Natural killer cell treated with Interleukin-12 subunit alpha and Interleukin-12 subunit beta and Interleukin-15 and Interleukin-18, amount 100 ng/mL, for 72 hours (primary cell): ENCODE data around the gene GAS6. TPM values are rescaled to one million over a fixed set of nuclear protein-coding genes. Genes with fewer than 3 reads are reported as not detected.

Experiments used
- ATAC-seq, 2 donors: fragments of 150-1000 bp; cut with Tn5 transposase in 1 of 2; sonication (Bioruptor Pico), chemical (Tn5 transposase) in 1 of 2; 2 replicates each; pipeline ENCODE4 v1.10.0; 2021
- DNase-seq: peaks from one replicate; pipeline ENCODE4 v3.0.0; 2022; ENCODE audit warnings: low spot score
- H3K27ac Mint-ChIP-seq, 2 donors: 1 replicate in 1 of 2; 2 replicates in 1 of 2; pipeline ENCODE4 v1.8.0; 2022; ENCODE audit warnings: mixed read lengths in 2 of 2, mild to moderate bottlenecking in 1 of 2, moderate library complexity in 1 of 2
- H3K27me3 Mint-ChIP-seq, 2 donors: 1 replicate in 1 of 2; 2 replicates in 1 of 2; pipeline ENCODE4 v1.8.0; 2022; ENCODE audit warnings: mixed read lengths in 2 of 2
- H3K36me3 Mint-ChIP-seq: one replicate; pipeline ENCODE4 v1.8.0; 2022; ENCODE audit warnings: mixed read lengths
- H3K4me1 Mint-ChIP-seq, 2 donors: 1 replicate in 1 of 2; 2 replicates in 1 of 2; pipeline ENCODE4 v1.8.0; 2022; ENCODE audit warnings: low read depth in 2 of 2, mixed read lengths in 2 of 2, mild to moderate bottlenecking in 1 of 2
- H3K4me3 Mint-ChIP-seq: one replicate; pipeline ENCODE4 v1.8.0; 2022; ENCODE audit warnings: mixed read lengths
- H3K9me3 Mint-ChIP-seq: 2 replicates; pipeline ENCODE4 v1.8.0; 2022; ENCODE audit warnings: mixed read lengths
- total RNA-seq, 2 donors: library from RNA; stranded (reverse); gene quantifications; one replicate each; pipeline ENCODE4 v1.2.3, GENCODE V29; 2022

The GAS6 gene
- total RNA-seq, 2 donors from 2014 or later, result 0.45 TPM; not detected in 1

DNA sequence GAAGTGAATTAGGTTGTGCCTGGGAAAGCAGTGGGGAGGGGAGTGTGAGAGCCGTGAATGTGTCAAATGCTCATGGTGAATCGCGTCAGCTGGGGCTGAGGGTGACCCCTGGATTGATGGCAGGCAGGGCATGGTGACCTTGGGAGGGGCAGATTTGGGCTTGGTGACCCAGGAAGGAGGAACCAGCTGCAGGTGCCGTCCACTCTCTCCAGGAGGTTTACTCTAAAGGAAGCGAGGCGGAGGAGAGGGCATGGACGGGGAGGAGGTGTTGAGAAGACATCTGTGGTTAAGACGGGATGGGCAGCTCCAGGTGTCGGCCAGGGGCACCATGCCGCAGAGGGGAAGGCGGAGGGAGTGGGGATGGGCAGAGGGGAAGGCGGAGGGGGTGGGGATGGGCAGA lies 76.2 kb downstream of the GAS6 start:
- no peak overlapping the region for H3K4me3 Mint-ChIP-seq
- no peaks in the 10 kb centered on the region for H3K36me3 Mint-ChIP-seq
- H3K27me3 Mint-ChIP-seq, result peaks cover 15 to 24% of the 10 kb centered on the region in 2 donors
- no peak overlapping the region for H3K27ac Mint-ChIP-seq
- peaks cover 0 to 4% of the 10 kb centered on the region in 2 donors for H3K4me1 Mint-ChIP-seq
- DNase-seq (no peak), ATAC-seq (no peak)
- no peaks in the 10 kb centered on the region for H3K9me3 Mint-ChIP-seq

DNA sequence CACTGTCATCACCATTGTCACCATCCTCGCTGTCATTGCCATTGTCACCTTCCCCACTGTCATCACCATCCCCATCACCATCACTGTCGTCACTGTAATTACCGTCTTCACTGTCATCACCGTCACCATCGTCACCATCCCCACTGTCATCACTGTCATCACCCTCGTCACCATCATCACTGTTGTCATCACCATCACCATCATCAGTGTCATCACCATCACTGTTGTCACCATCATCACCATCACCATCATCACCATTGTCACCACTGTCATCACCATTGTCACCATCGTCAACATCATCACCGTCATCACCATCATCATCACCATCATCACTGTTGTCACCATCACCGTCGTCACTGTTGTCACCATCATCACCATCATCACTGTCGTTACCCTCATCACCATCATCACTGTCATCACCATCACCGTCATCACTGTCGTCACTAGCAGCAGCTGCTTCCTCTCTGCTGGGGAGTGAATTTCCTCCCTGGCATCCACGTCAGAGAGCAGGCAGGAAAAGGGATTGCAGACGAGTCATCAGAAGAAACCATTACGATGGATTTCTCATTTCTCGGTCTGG lies 77.5 kb downstream of the GAS6 start:
- DNase-seq (no peak), ATAC-seq (no peak)
- Mint-ChIP-seq H3K27me3 (peaks cover 15 to 24% of the 10 kb centered on the region in 2 donors), H3K9me3 (no peaks in the 10 kb centered on the region), H3K27ac (no peak overlapping the region), H3K4me3 (no peak overlapping the region), H3K4me1 (peaks cover 0 to 4% of the 10 kb centered on the region in 2 donors), H3K36me3 (no peaks in the 10 kb centered on the region)

DNA sequence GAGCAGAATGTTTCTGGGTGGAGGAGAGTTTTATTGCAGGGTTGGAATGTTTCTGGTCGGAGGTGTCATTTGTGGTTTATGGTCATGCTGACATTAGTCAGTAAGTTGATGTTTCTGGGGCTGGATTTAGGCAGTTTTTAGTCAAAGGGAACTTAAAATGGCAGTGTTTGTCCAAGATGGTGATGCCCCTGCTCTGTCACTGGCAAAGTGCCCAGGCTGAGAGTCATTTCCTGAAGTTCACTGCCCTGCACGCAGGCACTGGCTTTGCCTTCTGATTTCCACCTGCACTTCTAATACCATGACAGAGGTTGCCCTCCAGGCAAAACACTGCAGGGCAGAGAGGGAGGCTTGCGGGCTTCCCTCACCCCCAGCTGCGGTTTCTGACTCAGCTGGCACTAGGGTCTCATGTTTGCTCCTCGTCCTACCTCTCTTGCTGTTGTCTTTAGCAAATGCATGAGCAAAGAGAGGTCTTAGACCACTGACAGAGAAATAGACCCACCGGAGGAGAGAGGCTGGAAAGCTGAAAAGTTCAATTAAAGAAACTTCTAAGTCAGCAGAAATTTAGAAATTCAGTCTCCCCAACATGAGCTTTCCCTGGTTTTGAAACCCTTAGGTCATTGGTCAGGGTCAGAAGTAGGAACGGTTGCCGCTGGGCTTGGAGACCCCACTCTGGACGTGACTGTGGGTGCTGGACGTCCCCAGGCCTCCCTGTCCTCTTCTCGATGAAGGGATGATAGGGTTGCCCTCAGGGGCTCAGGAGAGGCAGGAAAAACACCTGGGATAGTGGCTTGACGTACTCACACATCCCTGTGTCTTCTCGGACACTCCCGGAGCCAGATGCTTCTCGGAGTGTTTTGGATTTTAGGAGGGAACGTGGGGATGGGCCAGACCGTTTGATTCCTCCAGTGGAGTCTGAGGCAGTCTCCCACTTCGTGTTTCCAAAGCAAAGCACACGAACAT lies 78.5 kb downstream of the GAS6 start:
- no peak overlapping the region for H3K4me3 Mint-ChIP-seq
- H3K27ac Mint-ChIP-seq, result no peak overlapping the region
- H3K36me3 Mint-ChIP-seq, result no peaks in the 10 kb centered on the region
- DNase-seq, result no peak
- peaks cover 0 to 4% of the 10 kb centered on the region in 2 donors for H3K4me1 Mint-ChIP-seq
- peaks cover 17 to 24% of the 10 kb centered on the region in 2 donors for H3K27me3 Mint-ChIP-seq
- H3K9me3 Mint-ChIP-seq, result no peaks in the 10 kb centered on the region
- ATAC-seq, result peak in 1 of 2 donors; percentile 63

DNA sequence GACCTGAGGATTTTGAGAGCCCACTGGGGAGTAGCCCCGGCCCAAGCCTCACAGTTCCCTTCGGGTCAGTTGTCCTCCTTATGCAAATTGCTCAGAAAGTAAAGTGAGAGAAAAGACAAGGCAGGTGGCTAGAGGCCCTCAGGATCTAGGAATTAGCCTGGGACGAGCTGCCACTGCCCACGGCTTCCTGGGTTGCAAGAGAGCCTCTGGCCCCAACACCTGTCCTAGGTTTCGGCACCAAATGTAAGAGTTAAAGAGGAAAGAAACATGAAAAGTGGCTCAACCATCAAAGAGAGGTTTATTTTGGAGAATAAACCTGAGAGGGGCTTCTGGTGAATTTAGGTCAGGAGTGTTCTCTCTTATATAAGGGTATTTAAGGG lies 79.2 kb downstream of the GAS6 start:
- Mint-ChIP-seq H3K36me3 (no peaks in the 10 kb centered on the region), H3K27ac (no peak overlapping the region), H3K4me3 (no peak overlapping the region), H3K27me3 (peaks cover 17 to 25% of the 10 kb centered on the region in 2 donors), H3K4me1 (peaks cover 0 to 4% of the 10 kb centered on the region in 2 donors), H3K9me3 (no peaks in the 10 kb centered on the region)
- ATAC-seq, result no peak
- no peak for DNase-seq

DNA sequence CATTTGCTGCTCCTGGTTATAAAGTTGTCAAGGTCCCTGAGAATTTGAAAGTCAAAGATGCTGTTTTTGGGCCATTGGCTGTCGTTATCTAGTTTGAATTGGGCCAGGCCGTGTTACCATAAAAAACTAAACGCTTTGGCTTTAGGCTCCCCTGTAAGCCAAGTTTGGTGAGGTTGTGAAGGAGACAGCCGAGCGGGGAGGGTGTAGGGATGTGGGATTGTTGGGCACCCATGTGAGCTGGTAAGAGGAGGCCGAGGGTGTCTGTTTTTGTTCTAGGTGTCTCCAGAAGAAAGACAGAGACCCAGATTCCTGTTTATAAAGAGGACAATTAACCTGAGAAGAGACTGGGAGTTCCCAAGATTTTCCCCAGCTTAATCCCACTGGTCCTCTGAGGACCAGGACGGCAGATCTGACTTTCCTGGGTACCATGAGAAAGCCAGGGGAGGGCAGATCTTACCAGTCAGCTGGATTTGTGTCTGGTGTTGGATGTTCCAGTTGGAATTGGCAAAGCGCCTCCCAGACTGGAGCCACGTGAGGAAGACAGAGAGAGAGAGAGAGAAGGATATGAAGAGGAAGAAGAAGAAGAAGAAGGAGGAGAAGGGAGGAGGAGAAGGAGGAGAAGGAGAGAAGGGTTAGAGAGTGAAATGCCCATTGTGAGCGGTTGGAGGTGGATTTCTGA lies 79.8 kb downstream of the GAS6 start:
- no peak for ATAC-seq
- Mint-ChIP-seq H3K27ac (no peak overlapping the region), H3K36me3 (no peaks in the 10 kb centered on the region), H3K27me3 (peaks cover 21 to 27% of the 10 kb centered on the region in 2 donors), H3K9me3 (no peaks in the 10 kb centered on the region), H3K4me3 (no peak overlapping the region), H3K4me1 (peaks cover 0 to 4% of the 10 kb centered on the region in 2 donors)
- DNase-seq, result no peak

DNA sequence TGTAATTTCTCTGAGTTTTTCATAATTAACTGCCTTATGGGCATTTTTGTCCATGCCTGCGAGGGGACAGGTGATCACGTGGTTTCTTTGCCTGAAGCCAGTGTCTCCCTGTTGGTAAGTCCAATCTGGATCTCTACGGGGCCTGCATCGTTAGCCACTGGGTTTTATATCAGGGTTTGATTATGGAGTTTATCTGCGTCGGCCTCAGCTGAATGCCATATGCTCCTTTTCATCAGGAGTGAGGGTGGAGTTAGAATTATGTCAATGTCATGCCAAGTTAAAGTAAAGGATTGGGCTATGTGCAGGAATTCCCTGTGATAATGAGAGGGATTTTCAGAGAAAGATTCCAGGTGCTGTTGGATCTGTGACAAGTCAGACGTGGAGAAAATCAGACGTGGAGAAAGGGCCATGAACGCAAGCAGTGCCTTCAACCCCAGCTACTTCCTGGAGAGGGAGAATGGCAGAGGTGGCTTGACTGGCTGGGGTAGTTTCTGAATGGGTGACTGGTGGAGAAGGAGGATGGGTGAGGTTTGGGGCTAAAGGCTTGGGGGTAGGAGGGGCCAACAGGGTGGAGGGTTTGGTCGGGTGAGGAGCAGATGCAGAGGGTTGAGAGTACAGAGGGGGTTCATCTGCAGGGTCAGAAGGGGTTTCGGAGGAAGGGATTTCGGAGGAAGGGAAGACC lies 80.5 kb downstream of the GAS6 start:
- no peak for DNase-seq
- no peak overlapping the region for H3K27ac Mint-ChIP-seq
- peaks cover 0 to 4% of the 10 kb centered on the region in 2 donors for H3K4me1 Mint-ChIP-seq
- H3K9me3 Mint-ChIP-seq, result no peaks in the 10 kb centered on the region
- no peak overlapping the region for H3K4me3 Mint-ChIP-seq
- no peak for ATAC-seq
- peaks cover 27 to 32% of the 10 kb centered on the region in 2 donors for H3K27me3 Mint-ChIP-seq
- H3K36me3 Mint-ChIP-seq, result no peaks in the 10 kb centered on the region

DNA sequence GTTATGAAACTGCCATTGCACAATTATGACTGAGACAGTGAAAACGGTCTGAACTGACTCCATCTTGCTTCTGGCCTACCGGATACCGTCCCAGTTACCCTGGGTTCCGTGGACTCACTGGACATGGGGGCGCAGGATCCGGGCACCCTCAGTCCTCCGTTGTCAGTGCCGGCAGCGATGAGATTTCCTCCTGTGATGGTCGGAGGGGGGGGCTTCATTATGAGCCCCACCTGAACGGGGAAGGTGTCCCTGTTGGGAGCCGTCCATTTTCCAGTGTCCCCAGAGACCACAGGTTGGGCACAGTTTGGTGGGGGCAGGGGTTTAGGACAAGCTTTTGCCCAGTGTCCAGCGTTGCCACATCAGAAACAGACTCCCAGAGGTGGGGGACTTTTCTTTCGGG lies 81.4 kb downstream of the GAS6 start:
- H3K27me3 Mint-ChIP-seq, result peaks cover 27 to 32% of the 10 kb centered on the region in 2 donors
- H3K9me3 Mint-ChIP-seq, result no peaks in the 10 kb centered on the region
- H3K4me1 Mint-ChIP-seq, result peaks cover 0 to 4% of the 10 kb centered on the region in 2 donors
- no peaks in the 10 kb centered on the region for H3K36me3 Mint-ChIP-seq
- no peak for DNase-seq
- no peak for ATAC-seq
- H3K4me3 Mint-ChIP-seq, result no peak overlapping the region
- no peak overlapping the region for H3K27ac Mint-ChIP-seq

DNA sequence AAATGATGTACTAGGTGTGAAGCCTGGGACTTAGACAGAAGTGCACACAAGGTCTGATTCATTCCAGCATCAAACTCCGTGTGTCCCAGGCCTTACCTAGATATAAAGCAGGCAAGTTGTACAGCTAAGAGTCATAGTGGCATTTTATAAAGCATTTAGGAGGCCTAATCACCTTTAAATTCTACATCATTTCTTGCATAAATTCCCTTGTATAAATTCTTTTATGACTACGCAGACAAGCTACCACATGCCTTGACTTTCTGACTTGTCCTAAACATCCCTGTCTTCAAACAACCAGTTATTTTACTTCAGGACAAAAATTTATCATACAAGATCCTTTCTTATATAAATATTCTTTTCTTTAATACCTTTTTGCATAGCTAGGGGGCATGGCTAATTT lies 82.3 kb downstream of the GAS6 start:
- no peak overlapping the region for H3K4me3 Mint-ChIP-seq
- no peak for ATAC-seq
- no peak for DNase-seq
- peaks cover 0 to 4% of the 10 kb centered on the region in 2 donors for H3K4me1 Mint-ChIP-seq
- H3K36me3 Mint-ChIP-seq, result no peaks in the 10 kb centered on the region
- no peaks in the 10 kb centered on the region for H3K9me3 Mint-ChIP-seq
- H3K27ac Mint-ChIP-seq, result no peak overlapping the region
- peaks cover 30 to 32% of the 10 kb centered on the region in 2 donors for H3K27me3 Mint-ChIP-seq

DNA sequence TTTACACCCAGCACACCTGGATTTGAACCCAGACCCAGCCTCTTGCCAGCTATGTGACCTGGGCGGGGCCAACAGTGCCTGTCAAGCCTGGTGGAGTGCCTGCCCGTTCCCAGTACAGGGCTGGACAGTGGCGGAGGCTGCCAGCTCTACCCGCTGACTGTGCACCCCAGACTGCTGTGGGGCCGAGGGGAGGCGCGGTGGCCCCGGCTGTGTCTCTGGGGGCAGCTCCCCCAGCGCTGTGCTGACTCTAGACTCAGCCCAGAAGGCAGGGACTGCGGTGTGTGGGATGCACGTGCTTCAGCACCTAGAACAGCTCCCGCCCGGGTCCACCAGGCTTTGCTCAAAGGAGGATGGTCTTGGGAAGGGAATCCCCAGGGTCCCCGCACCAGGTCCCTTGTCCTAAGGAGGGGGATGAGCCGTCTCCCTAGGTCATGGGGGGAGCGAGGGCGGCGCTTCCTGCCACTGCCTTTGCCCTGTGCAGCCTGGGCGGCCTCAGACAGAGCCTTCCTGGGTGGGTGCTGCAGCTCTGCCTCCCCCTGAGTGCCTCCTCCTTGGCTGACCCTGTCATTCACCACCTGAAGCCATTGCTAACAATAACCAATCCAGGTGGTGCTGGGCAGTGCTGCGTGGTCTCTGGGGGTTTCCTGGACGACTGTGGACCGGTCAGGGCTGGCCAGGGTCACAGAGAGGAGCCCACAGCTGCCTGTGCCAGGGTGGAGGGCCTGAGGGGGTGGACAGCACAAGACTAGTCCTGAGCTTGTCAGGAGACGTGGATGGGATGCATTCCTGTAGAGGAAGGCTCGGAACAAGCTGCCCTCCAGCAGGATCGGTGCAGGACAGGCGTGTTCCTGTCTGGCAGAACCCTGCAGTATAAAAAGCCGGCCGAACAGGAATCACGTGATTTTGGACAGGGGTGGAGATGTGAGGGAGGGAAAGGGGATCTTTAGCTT lies 86.3 kb downstream of the GAS6 start:
- H3K27ac Mint-ChIP-seq, result no peak overlapping the region
- peaks cover 13 to 15% of the 10 kb centered on the region in 2 donors for H3K27me3 Mint-ChIP-seq
- H3K9me3 Mint-ChIP-seq, result peaks cover 2% of the 10 kb centered on the region
- no peaks in the 10 kb centered on the region for H3K36me3 Mint-ChIP-seq
- DNase-seq (no peak), ATAC-seq (peak in 1 of 2 donors; percentile 19)
- no peak overlapping the region for H3K4me3 Mint-ChIP-seq
- H3K4me1 Mint-ChIP-seq, result peaks cover 0 to 3% of the 10 kb centered on the region in 2 donors

DNA sequence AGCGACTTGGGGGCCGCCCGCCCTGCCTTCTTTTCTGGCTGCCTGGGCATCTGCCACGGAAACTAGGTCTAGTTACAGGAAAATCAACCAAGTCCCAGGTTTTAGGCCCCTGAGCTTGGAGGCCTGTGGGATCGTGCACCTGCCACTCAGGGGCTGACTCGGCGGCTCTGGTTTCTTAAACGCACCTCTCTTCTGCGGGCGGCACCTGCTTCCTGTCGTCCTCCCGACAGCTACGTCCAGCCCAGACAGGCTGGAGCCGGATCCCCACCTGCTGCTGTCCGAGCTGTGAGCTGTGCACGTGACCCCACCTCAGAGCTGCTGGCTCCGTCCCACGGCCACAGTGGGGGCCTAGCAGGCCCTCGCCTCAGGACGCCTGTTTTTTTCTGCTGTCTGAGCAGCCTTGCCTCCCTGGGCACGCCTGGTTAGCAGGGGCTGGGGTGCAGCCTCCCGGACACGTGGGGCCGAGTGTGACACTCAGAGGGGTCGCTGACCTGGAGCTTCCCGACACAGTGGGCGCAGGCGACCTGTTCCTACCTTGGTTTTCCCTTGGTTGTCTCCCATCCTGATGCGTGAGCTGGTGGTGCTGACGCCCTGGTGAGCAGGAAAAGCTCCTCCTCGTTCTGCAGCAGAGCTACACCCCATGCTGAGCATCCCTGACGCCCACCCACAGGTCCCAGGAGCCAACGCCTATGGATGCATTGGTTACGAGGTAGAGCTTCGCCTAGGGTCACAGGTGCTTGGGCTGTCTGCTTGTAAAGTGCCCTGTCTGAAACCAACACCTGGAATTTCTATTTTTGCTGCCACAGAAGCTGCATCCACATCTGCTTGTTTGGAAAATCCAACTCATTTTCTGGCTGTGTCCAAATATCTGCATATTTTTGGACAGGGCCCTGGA lies 87.4 kb downstream of the GAS6 start:
- ATAC-seq (no peak), DNase-seq (no peak)
- Mint-ChIP-seq H3K27ac (no peak overlapping the region), H3K27me3 (peaks cover 13 to 15% of the 10 kb centered on the region in 2 donors), H3K4me1 (peaks cover 7 to 10% of the 10 kb centered on the region in 2 donors), H3K36me3 (no peaks in the 10 kb centered on the region), H3K4me3 (no peak overlapping the region), H3K9me3 (peaks cover 5% of the 10 kb centered on the region)

DNA sequence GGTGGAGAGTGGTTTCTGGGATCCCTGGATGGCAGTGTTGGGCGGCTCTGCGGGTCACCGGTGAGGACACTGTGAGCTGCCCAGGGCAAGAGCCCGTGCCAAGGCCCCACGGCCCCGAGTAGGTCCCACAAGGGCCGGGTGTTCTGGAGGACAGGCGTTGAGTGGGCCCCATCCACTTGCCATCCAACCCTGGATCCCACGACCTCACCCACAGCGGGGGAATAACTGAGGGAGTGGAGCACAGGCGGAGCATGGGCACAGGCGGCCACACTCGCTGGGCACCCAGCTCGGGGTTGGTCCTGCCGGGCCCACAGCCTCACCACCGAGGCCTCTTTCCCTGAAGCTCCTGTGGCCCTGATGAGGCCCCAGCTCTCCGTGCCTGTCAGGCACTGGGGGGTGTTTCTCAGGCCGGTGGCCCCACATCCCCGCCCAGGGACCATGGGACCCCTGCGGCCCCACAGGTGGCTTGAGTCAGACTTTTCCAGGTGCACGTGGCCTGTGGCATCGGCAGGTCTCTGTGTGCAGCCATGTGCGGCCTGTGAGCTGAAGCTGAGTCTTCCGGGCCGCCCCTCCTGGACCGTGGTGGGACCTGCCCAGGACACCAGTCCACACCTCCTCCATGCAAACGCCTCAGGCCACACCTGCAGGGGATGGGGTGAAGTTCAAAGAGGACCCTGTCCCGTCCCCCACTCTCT lies 88.3 kb downstream of the GAS6 start:
- Mint-ChIP-seq H3K4me1 (peaks cover 7 to 10% of the 10 kb centered on the region in 2 donors), H3K9me3 (peaks cover 5% of the 10 kb centered on the region), H3K4me3 (no peak overlapping the region), H3K27ac (no peak overlapping the region), H3K27me3 (peaks cover 13 to 15% of the 10 kb centered on the region in 2 donors), H3K36me3 (no peaks in the 10 kb centered on the region)
- DNase-seq (no peak), ATAC-seq (no peak)
